Measurements from ENCODE around the gene CDH4.

Gene CDH4

GRCh38 chr20:61896058-61896961 lies 644.2 kb downstream of the CDH4 start:
- DNase-seq: no peak

GRCh38 chr20:61897401-61898295 lies 645.6 kb downstream of the CDH4 start:
- DNase-seq: no peak

- no peak for DNase-seq
Observed at GRCh38 chr20:61898405-61898804, 646.3 kb downstream of the CDH4 start.

- DNase-seq: no peak
Observed at GRCh38 chr20:61900011-61900944, 648.2 kb downstream of the CDH4 start.

GRCh38 chr20:61900945-61901293 lies 648.9 kb downstream of the CDH4 start:
- DNase-seq: no peak

GRCh38 chr20:61901392-61902220 lies 649.5 kb downstream of the CDH4 start:
- DNase-seq: no peak

GRCh38 chr20:61902221-61902869 lies 650.3 kb downstream of the CDH4 start:
- no peak for DNase-seq

- DNase-seq: no peak
Observed at GRCh38 chr20:61903575-61904340, 651.7 kb downstream of the CDH4 start.

- DNase-seq: no peak
Observed at GRCh38 chr20:61904456-61904855, 652.4 kb downstream of the CDH4 start.

GRCh38 chr20:61905781-61906523 lies 653.9 kb downstream of the CDH4 start:
- DNase-seq: no peak

- DNase-seq: no peak
Observed at GRCh38 chr20:61907081-61907891, 655.2 kb downstream of the CDH4 start.

GRCh38 chr20:61908057-61909026 lies 656.3 kb downstream of the CDH4 start:
- no peak for DNase-seq

GRCh38 chr20:61909028-61909427 lies 657.0 kb downstream of the CDH4 start:
- DNase-seq: no peak

- DNase-seq: no peak
Observed at GRCh38 chr20:61909821-61910220, 657.8 kb downstream of the CDH4 start.

- DNase-seq: no peak
Observed at GRCh38 chr20:61911824-61912223, 659.8 kb downstream of the CDH4 start.

- DNase-seq: no peak
Observed at GRCh38 chr20:61912665-61913422, 660.8 kb downstream of the CDH4 start.
